Transverse colon (tissue), 3 donors: ENCODE measurements around the gene ESAM.

ENCODE experiments used
- CTCF ChIP-seq, 5 experiments: fragments of 200-600 bp in 3 of 5; fragments of 450-650 bp in 2 of 5; sonication (generic) in 3 of 5; IDR thresholded peaks; 1 replicate in 2 of 5; 2 replicates in 3 of 5; pipeline ENCODE4 v1.5.1; 2016 to 2017; ENCODE audit warnings: antibody characterized with exemption in 5 of 5, inconsistent platforms in 3 of 5, mild to moderate bottlenecking in 2 of 5, moderate library complexity in 1 of 5
- EP300 ChIP-seq: sonication (generic); formaldehyde crosslinking; IDR thresholded peaks from one replicate; pipeline ENCODE4 v1.6.1; 2017; ENCODE audit warnings: antibody characterized with exemption, low read depth
- POLR2A ChIP-seq: fragments of 450-650 bp; IDR thresholded peaks from one replicate; pipeline ENCODE4 v1.6.1; 2016; ENCODE audit warnings: antibody characterized with exemption, mild to moderate bottlenecking, moderate library complexity

GRCh38 chr11:124749912-124750311 is 12.2 kb downstream of the ESAM start:
- TF ChIP-seq POLR2A = no peak
- TF ChIP-seq CTCF (IDR thresholded peaks at IDR 0.05) = no peak
- no peak for TF ChIP-seq EP300
